ENCODE results near the gene KRTAP10-10. TPM values are rescaled to one million over a fixed set of nuclear protein-coding genes. Genes with fewer than 3 reads are reported as not detected.
"Not testable (repeated sequence)": the region's sequence is repeated elsewhere in the genome, so short reads cannot be mapped to it uniquely, and the experiment has no call there.

KRTAP10-10 gene
- total RNA-seq, 1 donor from 2014 or later, result not detected

DNA sequence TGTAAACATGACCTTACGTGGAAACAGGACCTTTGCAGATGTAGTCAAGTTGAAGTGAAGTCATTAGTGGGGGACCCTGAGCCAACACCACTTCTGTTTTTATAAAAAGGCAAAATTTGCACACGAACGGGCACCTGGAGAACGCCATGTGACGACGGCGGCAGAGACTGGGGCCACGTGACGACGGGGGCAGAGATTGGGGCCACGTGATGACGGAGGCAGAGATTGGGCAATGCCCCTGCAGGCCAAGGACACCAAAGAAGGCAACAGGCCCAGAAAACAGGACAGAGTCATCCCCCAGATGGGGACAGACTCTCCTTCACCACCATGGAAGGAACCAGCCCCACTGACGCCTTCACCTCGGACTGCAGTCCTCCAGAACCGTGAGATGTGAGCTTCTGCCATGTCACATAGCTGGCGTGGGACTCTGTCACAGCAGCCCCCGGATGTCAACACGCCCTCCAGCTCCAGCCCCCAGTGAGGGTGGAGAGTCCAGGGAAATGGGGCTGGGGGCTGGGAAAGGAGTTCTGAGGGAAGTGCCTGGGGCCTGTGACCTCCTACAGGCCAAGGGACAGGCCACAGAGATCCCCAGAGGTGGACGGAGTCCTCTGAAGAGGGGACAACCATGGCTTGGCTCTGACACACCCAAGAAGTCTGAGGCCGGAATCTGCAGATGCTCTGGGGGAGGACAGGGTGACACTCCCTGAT is 13.3 kb downstream of the KRTAP10-10 start:
- DNase-seq (ENCODE audit: low read depth, low spot score), result no peak

DNA sequence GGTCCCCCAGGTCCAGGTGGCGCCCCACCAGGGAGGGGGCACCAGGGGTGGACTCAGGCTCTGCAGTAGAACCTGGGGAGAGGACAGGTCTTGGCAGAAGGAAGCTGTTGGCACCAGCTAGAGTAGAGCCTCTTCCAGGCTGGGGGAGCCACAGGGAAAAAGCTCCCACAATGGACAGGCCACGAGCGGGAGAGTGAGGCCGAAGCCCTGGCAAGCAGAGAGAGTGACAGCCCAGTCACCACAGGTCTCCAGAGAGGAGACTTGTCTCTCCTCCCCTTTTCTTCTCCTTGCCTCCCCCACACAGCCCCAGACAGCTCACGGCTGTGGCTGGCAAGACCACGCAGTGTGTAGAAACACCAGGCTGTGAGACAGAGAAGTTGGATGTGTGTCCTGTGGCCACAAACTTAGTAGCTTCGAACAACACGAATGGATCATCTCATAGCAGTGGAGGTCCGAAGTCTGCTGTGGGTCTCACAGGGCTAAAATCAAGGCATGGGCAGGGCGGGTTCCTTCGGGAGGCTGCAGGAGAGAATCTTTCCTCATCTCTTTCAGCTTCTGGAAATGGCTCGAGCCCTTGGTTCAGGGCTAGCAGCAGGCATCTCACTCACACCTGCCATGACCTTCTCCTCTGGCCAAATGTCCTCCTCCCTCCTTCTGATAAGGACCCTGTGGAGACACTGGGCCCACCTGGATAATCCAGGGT is 14.0 kb downstream of the KRTAP10-10 start:
- no peak for DNase-seq (ENCODE audit: low read depth, low spot score)

DNA sequence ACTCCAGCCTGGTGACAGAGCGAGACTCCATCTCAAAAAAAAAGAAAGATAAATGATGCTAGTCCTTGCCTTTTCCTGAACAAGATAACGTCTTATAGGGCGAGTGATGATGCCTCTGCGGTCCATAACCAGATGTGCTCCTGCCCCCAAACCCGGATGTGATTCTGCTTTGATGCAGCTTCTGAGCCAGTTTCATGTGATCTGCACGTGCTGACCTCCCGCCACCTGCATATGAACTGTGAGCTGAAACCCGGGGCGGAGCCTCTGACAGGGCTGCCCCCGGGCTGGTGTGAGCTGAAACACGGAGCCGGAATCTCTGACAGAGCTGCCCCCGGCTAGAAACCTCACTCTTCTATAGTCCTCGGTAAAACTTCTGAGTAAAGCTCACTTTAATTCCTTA is 16.0 kb downstream of the KRTAP10-10 start:
- no peak for DNase-seq (ENCODE audit: low read depth, low spot score)

DNA sequence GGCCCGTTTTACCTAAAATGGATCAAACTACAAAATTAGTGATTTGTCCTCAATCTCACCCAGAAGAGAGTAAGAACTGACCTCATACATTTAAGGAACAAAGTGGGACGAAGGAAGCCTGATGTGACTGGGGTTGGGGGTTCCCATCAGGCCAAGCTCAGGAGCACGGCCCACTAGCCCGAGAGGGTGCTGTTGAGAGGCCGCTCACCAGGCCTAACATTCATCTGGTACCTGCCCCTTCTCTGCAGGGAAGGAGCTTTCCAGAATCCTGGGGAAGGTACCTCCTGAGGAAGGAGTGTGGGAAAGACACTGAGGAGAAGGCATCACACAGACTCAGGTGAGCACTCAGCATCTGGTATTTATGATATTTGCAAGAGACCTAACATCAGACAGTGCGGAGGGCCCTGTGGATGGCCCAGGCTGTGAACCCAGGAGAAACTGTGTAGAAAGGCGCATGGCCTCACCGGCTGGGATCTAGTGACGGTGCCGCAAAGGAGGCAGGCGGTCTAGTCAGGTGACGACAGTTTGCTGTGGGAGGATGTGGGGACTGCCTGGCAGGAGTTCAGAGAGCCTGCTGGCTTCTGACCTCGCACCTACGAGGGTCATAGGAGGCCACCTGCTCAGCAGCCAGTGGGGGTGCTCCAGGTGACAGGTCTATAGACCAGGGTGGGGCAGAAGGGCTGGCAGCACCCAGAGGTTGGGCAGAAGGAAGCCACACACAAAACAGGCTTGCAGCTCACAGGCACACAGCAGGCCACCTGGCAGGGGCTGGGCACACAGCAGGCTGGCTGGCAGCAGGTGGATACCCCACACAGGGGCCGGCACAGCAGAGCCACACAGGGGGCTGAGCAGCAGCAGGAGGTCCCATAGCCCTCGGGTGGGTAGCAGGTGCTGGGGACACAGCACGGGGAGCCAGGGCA is 16.8 kb downstream of the KRTAP10-10 start:
- no peak for DNase-seq (ENCODE audit: low read depth, low spot score)

DNA sequence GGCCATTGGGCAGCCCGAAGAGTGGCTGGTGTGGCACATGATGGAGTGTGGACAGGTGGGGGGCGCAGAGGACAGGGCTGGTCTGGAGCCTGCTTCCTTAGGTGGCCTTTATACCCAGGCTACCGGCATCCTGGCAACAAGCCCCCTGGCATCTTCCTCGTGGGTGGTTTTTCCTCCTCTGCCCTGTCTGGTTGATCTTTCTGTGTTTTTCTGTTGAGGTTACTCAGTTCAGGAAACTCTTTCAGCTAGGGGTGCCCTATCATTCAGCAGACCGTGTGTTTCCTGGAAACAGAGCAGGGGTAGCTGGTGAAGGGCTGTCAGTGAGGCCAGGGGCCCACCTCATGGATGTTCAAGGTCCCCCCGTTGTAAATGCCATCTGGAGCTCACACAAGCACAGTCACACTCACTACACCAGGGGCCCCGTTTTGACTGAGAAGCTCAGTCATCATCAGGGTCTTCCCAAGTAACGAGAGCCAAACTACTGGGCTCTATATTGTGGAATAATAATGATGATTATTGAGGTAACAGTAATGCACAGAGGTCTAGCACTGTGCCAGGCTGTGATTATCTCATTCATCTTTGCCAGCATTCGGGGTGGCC is 17.5 kb downstream of the KRTAP10-10 start, which contains the start of gene KRTAP12-4:
KRTAP12-4 (minus strand) TSS at position 84 of the 600 bp plus-strand sequence; CDS start at position 39, 45 bp downstream.
- DNase-seq (ENCODE audit: low read depth, low spot score), result no peak

DNA sequence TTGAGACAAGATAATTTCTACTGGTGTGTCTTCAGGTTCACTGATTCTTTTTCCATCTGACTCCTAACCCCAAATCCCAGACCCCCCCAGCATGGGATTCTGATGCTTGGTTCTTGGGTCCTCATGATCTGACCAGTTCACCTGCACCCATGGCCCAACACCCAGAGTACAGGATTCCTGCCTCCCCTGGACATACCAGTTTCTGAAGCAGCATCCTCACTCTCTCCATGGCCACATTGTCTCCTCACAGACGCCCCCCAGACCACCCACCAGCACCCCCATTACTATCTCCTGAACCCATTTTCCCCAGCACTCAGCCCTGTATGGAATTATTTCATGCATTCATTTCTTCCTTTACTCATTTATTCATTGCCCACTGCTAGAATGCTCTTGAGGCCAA is 19.7 kb downstream of the KRTAP10-10 start:
- no peak for DNase-seq (ENCODE audit: low read depth, low spot score)

DNA sequence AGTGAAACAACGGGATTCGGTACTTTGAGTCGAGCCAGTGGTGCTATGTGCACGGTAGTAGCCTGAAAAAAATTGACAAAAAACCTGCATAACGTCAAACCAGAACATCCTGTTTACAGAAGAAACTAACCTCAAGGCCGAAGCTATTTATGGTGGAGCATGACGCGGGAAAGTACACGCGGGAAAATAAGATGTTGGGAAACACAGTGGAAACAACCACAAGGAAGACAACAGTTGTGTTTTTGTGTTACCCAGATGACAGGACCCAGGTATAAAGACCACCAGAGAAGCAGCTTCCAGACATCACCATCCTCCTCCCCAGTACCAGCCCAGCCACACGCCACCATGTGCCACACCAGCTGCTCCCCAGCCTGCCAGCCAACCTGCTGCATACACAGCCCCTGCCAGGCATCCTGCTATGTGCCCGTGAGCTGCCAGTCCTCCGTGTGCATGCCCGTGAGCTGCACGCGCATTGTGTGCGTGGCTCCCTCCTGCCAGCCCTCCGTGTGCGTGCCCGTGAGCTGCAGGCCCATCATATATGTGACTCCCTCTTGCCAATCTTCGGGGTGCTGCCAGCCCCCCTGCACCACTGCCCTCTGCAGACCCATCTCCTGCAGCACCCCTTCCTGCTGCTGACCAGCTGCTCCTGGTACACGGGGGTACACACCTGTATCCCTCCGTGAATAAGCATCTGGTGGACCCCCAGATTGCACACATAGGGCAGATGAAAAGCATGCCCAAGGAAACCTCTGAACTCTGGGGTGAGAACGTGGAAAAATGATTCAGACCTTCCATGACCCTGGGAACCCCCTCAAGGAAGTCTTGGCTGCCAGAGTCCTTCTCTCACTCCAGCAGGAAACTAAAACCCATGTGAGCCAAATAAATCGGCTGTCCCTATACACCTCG is 20.7 kb downstream of the KRTAP10-10 start, which contains the start of gene KRTAP12-3:
KRTAP12-3 (plus strand) TSS at position 298 of the 906 bp plus-strand sequence; CDS start at position 346, 48 bp downstream.
- DNase-seq (ENCODE audit: low read depth, low spot score), result no peak

DNA sequence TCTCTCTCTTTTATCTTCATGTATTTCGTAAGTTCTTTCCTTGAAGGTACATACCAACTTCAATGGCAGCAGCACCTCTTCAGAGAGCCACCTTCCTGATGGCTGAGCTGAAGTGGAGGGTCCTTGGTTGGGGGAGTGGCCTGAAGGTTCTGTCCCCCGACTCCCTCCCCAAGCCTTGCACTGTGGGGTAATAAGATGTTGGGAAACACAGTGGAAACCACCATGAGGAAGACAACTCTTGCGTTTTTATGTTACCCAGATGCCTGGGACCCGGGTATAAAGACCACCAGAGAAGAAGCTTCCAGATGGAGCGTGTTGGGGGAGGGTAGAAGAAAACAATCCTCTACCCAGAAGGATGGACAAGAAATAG is 21.4 kb downstream of the KRTAP10-10 start:
- no peak for DNase-seq (ENCODE audit: low read depth, low spot score)

DNA sequence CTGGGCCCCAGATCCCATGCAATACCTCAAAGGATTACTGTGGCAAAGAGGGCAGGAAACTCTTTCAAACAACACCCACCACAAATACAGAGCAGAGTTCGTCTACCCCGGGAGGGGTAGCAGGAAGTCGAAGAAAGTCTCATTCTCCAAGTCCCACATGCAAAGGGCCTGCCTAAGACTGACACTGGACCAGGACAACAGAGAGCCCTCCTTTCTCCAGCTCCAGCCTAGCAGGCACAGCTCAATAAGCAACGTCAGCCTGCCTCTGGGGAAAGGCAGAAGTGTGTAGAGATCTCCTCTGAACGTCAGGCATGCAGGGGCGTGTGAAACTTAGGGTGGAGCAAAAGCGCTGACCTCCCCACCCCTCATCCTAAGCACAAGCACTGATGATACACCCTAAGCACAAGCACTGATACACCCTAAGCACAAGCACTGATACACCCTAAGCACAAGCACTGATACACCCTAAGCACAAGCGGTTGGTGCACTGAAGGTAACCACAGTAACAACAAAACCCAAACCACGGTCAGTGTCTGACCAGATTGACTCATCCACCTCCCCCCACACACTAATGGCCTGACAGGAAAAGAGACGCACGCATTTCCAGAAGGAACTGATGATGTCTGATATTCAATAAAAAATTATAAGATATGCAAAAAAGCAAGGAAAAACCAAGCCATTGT is 21.9 kb downstream of the KRTAP10-10 start:
- DNase-seq (ENCODE audit: low read depth, low spot score), result no peak

DNA sequence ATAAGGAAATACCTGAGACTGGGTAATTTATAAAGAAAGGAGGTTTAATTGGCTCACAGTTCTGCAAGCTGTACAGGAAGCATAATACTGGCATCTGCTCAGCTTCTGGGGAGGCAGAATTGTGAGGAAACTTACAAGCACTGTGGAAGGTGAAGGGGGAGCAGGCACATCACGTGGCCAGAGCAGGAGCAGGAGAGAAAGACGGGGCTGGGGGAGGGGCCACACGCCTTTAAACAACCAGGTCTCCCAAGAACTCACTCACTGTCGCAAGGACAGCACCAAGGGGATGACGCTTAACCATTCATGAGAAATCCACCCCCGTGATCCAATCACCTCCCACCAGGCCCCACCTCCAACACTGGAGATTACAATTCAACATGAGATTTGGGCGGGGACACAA is 24.4 kb downstream of the KRTAP10-10 start:
- DNase-seq (ENCODE audit: low read depth, low spot score), result not testable (repeated sequence)

DNA sequence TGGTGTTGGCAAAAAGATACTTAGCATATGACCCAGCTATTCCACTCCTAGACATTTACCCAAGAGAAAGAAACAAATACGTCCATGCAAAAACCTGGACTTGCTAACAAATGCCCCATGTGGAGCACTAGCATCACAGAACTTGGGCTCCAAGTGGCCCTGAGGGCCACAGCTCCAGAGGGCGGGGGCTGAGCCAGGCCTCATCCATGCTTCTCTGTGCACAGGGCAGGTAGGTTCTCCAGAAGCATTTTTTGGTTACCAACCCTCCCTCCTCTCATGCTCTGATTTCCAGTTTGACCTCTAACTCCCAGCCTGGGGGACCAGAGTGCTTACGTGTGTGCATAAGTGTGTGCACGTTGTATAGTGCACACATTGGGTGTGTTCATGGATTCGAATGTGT is 27.5 kb downstream of the KRTAP10-10 start:
- DNase-seq (ENCODE audit: low read depth, low spot score), result no peak

DNA sequence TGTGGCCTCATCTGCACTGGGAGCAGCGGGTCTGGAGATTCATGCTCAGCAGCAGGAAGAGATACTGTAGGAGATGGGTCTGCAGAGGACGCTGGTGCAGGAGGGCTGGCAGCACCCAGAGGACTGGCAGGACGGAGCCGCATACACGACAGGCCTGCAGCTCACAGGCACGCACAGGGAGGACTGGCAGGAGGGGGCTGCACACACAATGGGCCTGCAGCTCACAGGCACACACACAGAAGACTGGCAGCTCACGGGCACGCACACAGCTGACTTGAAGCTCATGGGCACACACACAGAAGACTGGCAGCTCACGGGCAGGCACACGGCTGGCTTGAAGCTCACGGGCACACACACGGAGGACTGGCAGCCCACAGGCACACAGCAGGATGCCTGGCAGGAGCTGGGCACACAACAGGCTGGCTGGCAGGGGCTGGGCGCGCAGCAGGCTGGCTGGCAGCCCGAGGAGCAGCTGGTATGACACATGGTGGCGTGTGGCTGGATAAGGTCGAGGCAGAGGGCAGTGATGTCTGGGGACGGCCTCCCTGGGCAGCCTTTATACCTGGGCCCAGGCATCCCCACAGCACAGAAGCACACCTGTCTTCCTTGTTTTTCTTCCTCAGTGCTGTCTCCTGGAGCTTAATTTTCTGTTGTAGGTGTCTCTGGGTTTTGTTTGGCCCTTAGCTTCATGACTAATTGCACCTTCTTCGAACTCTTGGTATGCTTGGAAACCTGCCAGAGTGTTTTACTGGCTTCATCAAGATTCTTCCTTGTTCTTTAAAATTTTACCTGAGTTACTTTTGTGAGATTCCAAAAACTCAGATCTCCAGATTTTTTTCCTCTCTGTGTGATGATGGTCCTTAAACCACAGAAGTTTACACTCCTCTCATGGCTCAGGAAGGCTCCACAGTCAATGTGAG is 29.5 kb downstream of the KRTAP10-10 start, which contains the start of gene KRTAP12-2:
KRTAP12-2 (minus strand) TSS at position 527 of the 920 bp plus-strand sequence; CDS start at position 486, 41 bp downstream.
- DNase-seq (ENCODE audit: low read depth, low spot score), result no peak

DNA sequence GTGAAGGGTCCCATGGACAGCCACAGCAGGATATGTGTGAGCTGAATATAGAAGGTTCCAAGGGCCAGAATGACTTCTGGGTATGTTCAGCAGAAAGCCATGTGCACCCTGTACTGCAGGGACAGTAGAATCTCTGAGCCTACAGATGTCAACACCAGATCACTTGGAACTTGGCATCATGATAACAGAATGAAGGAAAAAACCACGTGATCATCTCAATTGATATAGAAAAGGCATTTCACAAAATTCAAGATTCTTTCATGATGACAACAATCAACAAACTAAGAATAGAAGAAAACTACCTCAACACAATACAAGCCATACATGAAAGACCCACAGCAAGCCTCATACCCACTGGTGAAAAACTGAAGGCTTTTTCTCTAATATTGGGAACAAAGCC is 30.5 kb downstream of the KRTAP10-10 start:
- DNase-seq (ENCODE audit: low read depth, low spot score), result no peak

DNA sequence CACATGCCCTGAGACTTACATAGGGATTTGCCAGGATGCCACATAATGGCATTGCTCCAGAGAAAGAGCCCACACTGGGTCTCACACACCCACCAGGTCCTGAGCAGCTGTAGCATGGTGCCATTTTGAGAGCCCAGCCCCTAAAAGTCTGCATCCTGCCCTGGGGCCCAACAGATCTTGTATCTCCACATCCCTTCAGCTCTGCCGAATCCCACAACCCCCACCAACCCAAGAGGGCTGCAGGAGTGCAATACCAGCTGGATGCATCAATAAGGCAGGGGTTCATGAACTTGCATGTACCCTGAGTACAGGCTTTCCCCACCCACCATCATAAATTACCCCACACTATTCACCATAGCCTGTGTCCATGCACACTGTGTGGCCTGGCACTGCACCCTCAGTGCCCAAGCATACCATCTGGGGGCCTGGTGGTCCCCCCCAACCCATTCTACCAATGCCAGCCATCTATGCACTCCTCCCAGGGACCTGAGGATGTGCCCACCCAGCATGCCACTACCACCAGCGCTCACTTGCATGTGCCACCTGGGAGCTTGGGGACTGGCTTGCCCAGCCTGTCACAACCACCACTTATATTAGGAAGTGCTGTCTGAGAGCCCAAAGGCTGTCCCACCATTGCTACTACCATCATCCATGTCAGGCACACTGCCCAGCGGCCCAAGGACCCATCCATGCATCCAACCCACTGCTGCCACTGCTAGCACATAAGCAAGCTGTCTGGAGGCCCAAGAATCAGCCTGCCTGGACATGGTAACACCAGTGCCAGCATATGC is 33.7 kb downstream of the KRTAP10-10 start:
- no peak for DNase-seq (ENCODE audit: low read depth, low spot score)

DNA sequence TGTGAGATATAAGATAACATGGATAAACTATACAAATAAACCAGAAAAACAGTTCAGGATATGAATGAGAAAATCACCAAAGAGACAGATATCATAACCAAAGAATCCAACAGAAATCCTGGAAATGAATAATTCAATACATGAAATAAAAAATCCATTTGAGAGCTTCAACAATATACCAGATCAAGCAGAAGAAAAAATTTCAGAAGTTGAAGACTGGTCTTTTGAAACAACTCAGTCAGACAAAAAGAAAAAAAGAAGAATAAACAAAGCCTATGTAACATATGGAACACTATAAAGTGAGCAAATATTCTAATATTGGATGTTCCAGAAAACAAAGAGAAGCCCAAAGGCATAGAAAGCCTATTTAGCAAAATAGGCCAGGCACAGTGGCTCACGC is 34.8 kb downstream of the KRTAP10-10 start:
- no peak for DNase-seq (ENCODE audit: low read depth, low spot score)

DNA sequence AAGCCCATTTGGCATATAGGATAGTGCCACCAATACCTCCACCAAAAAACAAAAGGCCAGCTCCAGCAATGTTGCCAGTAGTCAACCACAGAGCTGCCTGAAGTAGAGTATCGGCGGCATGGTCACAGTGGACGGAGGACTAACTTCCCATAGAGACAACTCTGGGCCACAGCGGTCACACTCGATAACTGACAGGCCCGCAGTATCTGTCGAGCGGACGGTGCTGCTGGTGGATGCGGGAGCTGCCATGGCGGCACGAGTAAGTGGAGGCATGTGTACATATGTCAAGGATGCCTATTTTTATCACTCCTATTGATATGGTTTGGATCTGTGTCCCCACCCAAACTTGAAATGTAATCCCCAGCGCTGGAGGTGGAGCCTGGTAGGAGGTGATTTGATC is 40.7 kb downstream of the KRTAP10-10 start:
- no peak for DNase-seq (ENCODE audit: low read depth, low spot score)

DNA sequence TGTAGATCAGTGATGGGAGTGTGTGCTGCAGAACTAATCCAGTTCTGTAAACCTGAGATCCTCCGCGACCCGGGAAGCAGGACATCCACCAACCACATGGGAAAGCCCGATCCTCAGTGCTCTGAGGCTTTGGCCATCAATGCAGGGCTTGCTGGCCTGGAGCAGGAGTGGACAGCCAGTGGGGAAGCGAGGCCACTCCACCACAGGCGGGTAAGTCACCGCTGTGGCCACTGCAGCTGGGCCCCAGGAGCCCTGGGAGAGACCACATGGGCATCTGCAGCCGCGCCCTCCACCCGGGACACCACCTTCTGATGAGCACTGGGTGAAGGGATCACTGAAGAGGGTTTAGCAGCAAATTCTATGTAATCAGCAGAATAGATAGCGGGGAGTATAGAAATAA is 44.0 kb downstream of the KRTAP10-10 start:
- no peak for DNase-seq (ENCODE audit: low read depth, low spot score)
